Vagina (tissue), 2 donors: ENCODE results near the gene SNX1. TPM values are rescaled to one million over a fixed set of nuclear protein-coding genes. Genes with fewer than 3 reads are reported as not detected.
"Not testable (repeated sequence)": the region's sequence is repeated elsewhere in the genome, so short reads cannot be mapped to it uniquely, and the experiment has no call there.

Experiments
- DNase-seq, 2 donors: peaks; one replicate each; pipeline ENCODE4 v3.0.0-alpha.2; 2017; ENCODE audit errors: extremely low spot score in 2 of 2
- H3K27ac ChIP-seq: fragments of 200-600 bp; sonication (generic); one replicate; pipeline ENCODE4 v1.5.1; 2019
- H3K27me3 ChIP-seq: fragments of 200-600 bp; sonication (generic); one replicate; pipeline ENCODE4 v1.5.1; 2019
- H3K36me3 ChIP-seq, 2 donors: fragments of 200-600 bp; sonication (generic); one replicate each; pipeline ENCODE4 v1.5.1; 2017 to 2019
- H3K4me1 ChIP-seq: fragments of 200-600 bp; sonication (generic); one replicate; pipeline ENCODE4 v1.5.1; 2019
- H3K4me3 ChIP-seq, 2 donors: fragments of 200-600 bp; sonication (generic); 1 replicate in 1 of 2; 2 replicates in 1 of 2; pipeline ENCODE4 v1.5.1; 2016 to 2019
- H3K9me3 ChIP-seq: fragments of 200-600 bp; sonication (generic); one replicate; pipeline ENCODE4 v1.5.1; 2019
- POLR2A ChIP-seq, 2 donors: fragments of 450-650 bp; IDR thresholded peaks; one replicate each; pipeline ENCODE4 v1.6.1; 2017; ENCODE audit warnings: antibody characterized with exemption in 2 of 2, mild to moderate bottlenecking in 2 of 2, moderate library complexity in 2 of 2
- POLR2AphosphoS5 ChIP-seq, 2 donors: sonication (generic); formaldehyde crosslinking; IDR thresholded peaks; one replicate each; pipeline ENCODE4 v1.9.0; 2017; ENCODE audit warnings: antibody characterized with exemption in 2 of 2, mild to moderate bottlenecking in 2 of 2, low read depth in 1 of 2; ENCODE audit not compliant: insufficient read depth in 1 of 2
- intact Hi-C: fragments of 100-400 bp; cut with DNase I; formaldehyde crosslinking; loops from one replicate; pipeline ENCODE4 v1.15.1; 2023
- total RNA-seq: library from RNA; depleted of rRNA; stranded (reverse); fragments of >200 nt; gene quantifications from one replicate; pipeline ENCODE4 v1.2.3, GENCODE V29; 2016
- TF ChIP-seq, protein P1 (sequence below), 3 experiments: fragments of 450-650 bp in 2 of 3; fragments of 200-600 bp in 1 of 3; sonication (generic) in 1 of 3; IDR thresholded peaks; one replicate each; pipeline ENCODE4 v1.5.1; 2017 to 2019; ENCODE audit warnings: antibody characterized with exemption in 3 of 3, mild to moderate bottlenecking in 2 of 3, moderate library complexity in 2 of 3

The SNX1 gene
- total RNA-seq, 1 donor from 2014 or later = 92.8 TPM

DNA sequence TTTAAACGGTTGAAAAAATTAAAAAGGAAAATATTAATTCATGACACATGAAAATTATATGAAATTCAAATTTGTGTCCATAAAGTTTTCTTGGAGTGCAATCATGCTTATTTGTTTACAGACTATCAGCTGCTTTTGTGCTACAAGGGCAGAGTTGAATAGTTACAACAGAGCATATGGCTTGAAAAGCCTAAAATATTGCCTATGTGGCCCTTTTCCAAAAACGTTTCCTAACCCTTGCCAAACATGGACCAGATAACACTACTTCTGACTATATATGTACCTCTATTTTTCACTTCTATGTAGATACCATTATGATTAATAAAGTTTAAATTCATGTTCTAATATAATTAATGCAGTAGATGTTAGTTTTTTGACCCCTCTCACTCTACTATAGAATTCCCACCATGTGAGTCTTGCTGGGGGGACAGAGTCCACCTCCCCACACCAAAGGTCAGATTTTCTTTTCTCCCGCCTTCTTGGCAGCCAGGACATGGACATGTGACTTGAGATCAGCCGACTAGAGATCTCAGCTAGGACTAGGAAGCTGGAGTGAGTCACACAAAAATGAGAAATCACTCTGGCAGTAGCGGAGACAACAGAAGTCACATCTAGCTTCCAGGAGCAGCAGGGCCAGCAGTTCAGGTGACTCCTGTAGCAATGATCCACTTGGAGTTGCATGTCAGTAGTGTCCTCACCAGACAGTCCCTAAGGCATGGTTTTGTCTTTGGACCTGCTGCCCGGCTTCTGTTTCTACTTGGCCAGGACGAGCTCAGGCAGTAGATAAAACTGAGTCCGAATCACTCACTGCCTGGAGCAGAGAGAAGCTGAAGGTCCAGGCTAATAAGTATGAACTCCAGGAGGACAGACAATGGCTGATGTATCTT, 24.6 kb upstream of the SNX1 start:
- intact Hi-C loops = no loop called here
- DNase-seq = peak in 1 of 2 donors; percentile 98
- no peaks in the 10 kb centered on the region for H3K27me3 ChIP-seq
- TF ChIP-seq POLR2AphosphoS5 (IDR thresholded peaks at IDR 0.05; ENCODE audit: insufficient read depth in 1 of 2, low read depth in 1 of 2) = peak; percentile 32 to 95
- TF ChIP-seq, protein P1, sequence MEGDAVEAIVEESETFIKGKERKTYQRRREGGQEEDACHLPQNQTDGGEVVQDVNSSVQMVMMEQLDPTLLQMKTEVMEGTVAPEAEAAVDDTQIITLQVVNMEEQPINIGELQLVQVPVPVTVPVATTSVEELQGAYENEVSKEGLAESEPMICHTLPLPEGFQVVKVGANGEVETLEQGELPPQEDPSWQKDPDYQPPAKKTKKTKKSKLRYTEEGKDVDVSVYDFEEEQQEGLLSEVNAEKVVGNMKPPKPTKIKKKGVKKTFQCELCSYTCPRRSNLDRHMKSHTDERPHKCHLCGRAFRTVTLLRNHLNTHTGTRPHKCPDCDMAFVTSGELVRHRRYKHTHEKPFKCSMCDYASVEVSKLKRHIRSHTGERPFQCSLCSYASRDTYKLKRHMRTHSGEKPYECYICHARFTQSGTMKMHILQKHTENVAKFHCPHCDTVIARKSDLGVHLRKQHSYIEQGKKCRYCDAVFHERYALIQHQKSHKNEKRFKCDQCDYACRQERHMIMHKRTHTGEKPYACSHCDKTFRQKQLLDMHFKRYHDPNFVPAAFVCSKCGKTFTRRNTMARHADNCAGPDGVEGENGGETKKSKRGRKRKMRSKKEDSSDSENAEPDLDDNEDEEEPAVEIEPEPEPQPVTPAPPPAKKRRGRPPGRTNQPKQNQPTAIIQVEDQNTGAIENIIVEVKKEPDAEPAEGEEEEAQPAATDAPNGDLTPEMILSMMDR (IDR thresholded peaks at IDR 0.05) = no peak
- no peaks in the 10 kb centered on the region for H3K9me3 ChIP-seq
- no peaks in the 10 kb centered on the region for H3K36me3 ChIP-seq
- no peak overlapping the region for H3K4me3 ChIP-seq
- H3K4me1 ChIP-seq = peaks cover 51% of the 10 kb centered on the region
- H3K27ac ChIP-seq = peak overlapping the region; percentile 91

DNA sequence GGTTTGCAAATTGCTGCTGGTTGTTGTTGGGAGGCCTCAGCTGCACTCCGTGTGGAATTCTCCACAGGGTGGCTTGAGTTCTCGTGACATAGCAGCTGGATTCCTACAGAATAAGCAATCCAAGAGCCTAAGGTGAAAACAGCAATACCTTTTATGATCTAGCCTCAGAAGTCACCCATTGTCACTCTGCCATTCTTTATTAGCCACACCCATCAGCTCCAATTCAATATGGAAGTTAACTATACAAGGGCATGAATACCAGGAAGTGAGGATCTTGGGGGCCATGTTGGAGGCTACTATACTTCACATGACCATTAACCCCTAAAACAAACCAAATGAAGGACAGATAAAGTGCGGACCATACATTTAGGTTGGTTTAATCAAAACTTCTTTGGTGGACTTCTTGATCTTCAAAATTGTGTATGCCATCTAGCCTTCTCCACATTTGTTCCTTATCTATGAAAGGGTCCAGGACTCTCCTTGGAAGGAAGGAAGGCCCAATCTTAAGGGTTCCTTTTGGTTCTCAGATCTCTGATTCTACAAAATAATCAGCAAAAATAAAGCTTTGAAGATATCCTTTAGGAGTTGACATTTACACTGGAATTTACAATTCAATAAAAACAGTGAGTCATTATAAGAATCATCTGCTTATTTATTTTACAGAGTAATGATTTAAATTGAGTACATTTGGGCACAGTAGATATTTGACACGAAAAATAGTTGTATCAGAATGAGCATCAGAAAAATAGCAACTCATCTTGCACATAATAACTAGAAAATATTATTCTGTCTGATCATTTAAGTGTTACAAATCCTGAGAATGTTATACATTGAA, 23.6 kb upstream of the SNX1 start:
- TF ChIP-seq, protein P1 (IDR thresholded peaks at IDR 0.05) = no peak
- no peak for TF ChIP-seq POLR2AphosphoS5 (IDR thresholded peaks at IDR 0.05; ENCODE audit: insufficient read depth in 1 of 2, low read depth in 1 of 2)
- no peak for TF ChIP-seq POLR2A (IDR thresholded peaks at IDR 0.05)
- H3K4me1 ChIP-seq = peaks cover 51% of the 10 kb centered on the region
- H3K9me3 ChIP-seq = no peaks in the 10 kb centered on the region
- H3K27ac ChIP-seq = peak overlapping the region; percentile 91
- intact Hi-C loops = no loop called here
- DNase-seq = no peak
- H3K36me3 ChIP-seq = no peaks in the 10 kb centered on the region
- no peaks in the 10 kb centered on the region for H3K27me3 ChIP-seq
- no peak overlapping the region for H3K4me3 ChIP-seq

GRCh38 chr15:64072812-64073211, 23.0 kb upstream of the SNX1 start:
- Histone ChIP-seq H3K27me3 (no peaks in the 10 kb centered on the region), H3K36me3 (no peaks in the 10 kb centered on the region), H3K27ac (peak overlapping the region; percentile 31), H3K4me3 (no peak overlapping the region), H3K9me3 (no peaks in the 10 kb centered on the region), H3K4me1 (peaks cover 49% of the 10 kb centered on the region)
- TF ChIP-seq, protein P1 (IDR thresholded peaks at IDR 0.05) = no peak
- TF ChIP-seq POLR2A (IDR thresholded peaks at IDR 0.05) (no peak), POLR2AphosphoS5 (IDR thresholded peaks at IDR 0.05; ENCODE audit: insufficient read depth in 1 of 2, low read depth in 1 of 2) (no peak)
- no peak for DNase-seq
- intact Hi-C loops = no loop called here

- H3K27me3 ChIP-seq, H3K9me3 ChIP-seq, H3K36me3 ChIP-seq, H3K4me3 ChIP-seq, H3K27ac ChIP-seq, intact Hi-C loops, DNase-seq: not testable (repeated sequence)
- peaks cover 42% of the 10 kb centered on the region for H3K4me1 ChIP-seq
These were observed 22.3 kb upstream of the SNX1 start for GRCh38 chr15:64073496-64073895.

DNA sequence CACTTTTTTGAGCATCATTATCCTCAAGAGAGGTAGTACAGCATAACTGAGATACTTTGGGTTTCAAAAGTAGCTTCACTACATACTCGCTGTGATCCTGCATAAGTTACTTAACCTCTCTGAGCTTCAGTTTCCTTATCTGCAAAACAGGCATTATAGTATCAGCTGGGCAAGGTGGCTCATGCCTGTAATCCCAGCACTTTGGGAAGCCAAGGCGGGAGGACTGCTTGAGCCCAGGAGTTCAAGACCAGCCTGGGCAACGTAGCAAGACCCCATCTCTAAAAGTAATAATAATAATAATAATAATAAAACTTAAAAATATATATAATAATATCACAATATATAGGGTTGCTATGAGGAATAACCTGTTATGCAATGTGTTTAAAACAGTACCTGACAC, 13.0 kb upstream of the SNX1 start:
- no peak overlapping the region for H3K27ac ChIP-seq
- no peaks in the 10 kb centered on the region for H3K4me1 ChIP-seq
- H3K4me3 ChIP-seq = no peak overlapping the region
- intact Hi-C loops = no loop called here
- H3K27me3 ChIP-seq = no peaks in the 10 kb centered on the region
- no peak for TF ChIP-seq POLR2AphosphoS5 (IDR thresholded peaks at IDR 0.05; ENCODE audit: insufficient read depth in 1 of 2, low read depth in 1 of 2)
- TF ChIP-seq POLR2A (IDR thresholded peaks at IDR 0.05) = no peak
- TF ChIP-seq, protein P1 (IDR thresholded peaks at IDR 0.05) = no peak
- no peak for DNase-seq
- no peaks in the 10 kb centered on the region for H3K9me3 ChIP-seq
- peaks cover 0 to 40% of the 10 kb centered on the region in 2 donors for H3K36me3 ChIP-seq
